Measurements from ENCODE around the gene EFHC1.

The EFHC1 gene

DNA sequence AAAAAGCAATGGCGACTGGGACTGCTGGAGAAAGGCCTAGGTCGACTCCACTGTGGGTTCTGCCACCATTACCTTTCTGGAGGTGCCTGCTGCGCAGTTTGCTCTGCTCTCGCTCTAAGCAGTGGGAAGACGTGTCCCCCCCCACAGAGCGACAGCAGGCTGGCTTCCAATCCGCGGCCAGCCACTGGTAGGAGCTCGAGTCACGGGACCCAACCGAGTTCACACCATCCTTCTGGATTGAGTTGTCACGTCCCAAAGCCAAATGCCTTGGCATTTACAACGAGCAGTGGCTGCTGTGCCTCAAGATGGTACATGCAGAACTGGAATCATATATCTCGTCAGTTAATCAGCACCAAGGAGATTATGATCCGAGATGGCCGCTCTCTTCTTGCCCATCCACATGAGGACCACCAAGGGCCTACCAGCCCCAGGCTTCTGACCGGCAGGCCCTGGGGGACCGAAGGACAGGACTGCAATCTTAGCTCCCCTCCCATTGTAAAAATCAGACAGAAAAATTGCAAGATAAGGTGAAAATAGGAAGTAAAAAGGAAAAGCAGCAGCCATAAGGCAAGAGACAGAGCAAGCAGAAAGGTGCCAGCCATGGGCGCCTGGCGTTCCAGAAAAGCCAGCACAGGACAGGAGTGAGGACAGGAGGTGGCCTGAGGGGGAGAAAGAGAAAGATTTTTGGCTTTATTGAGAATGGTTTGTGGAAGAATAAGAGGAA is 82.3 kb downstream of the EFHC1 start:
- Histone ChIP-seq H3K27ac (ENCODE audit: low read depth, low read length) (no peak overlapping the region), H3K79me2 (ENCODE audit: control insufficient read depth, insufficient read depth, low read length) (no peaks in the 10 kb centered on the region), H2BK120ac (ENCODE audit: low read depth, low read length) (no peak overlapping the region), H2BK15ac (replicated peaks; ENCODE audit: low read depth) (no peak overlapping the region), H2AK5ac (ENCODE audit: low read length) (no peak overlapping the region), H4K8ac (ENCODE audit: low read depth, low read length) (no peak overlapping the region), H3K56ac (ENCODE audit: low read length) (no peak overlapping the region), H4K5ac (ENCODE audit: low read length) (no peak overlapping the region), H3K27me3 (ENCODE audit: insufficient read depth, low read length, poor library complexity) (no peaks in the 10 kb centered on the region), H3K4me2 (ENCODE audit: low read length) (no peak overlapping the region), H2BK5ac (ENCODE audit: low read length) (no peak overlapping the region), H3K36me3 (ENCODE audit: control insufficient read depth, insufficient read depth, low read length) (no peaks in the 10 kb centered on the region), H3K9ac (ENCODE audit: low read length) (no peak overlapping the region), H3K18ac (ENCODE audit: low read length) (no peak overlapping the region), H3K4ac (ENCODE audit: low read depth, low read length) (no peak overlapping the region), H3K79me1 (ENCODE audit: low read length) (no peaks in the 10 kb centered on the region), H3K23ac (ENCODE audit: low read length) (no peak overlapping the region), H3K4me3 (ENCODE audit: low read length) (no peak overlapping the region), H3K4me1 (ENCODE audit: control insufficient read depth, low read depth, low read length) (peaks cover 2% of the 10 kb centered on the region)
- DNase-seq: no peak
- WGBS (ENCODE audit: extremely low coverage, insufficient coverage, low lambda C conversion rate): no CpG with 5 or more reads among the region's 20 CpGs

DNA sequence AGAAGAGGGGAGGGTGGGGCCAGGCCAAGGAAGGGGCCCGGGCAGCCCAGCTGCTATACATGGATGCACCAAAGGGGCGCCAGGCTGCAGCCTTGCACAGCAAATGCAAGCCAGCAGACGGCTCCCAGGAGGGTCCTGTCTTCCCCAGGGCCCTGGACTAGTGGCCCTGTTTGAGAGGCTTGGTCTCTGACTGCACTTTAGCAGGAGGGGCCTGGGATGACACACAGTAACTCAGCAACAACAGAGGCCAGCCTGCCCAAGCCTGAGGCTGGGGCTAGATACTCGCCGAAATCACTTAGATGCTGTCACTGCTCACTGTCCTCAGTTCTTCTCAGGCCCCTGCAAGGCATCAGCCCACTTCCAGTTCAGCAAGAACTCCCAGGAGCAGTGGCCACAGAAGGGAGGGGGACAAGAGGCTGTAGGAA is 83.2 kb downstream of the EFHC1 start:
- H3K79me2 ChIP-seq (ENCODE audit: control insufficient read depth, insufficient read depth, low read length): no peaks in the 10 kb centered on the region
- H3K4me1 ChIP-seq (ENCODE audit: control insufficient read depth, low read depth, low read length): peaks cover 2% of the 10 kb centered on the region
- no peak overlapping the region for H3K18ac ChIP-seq (ENCODE audit: low read length)
- H3K4me2 ChIP-seq (ENCODE audit: low read length): no peak overlapping the region
- DNase-seq: peak; percentile 74
- H3K23ac ChIP-seq (ENCODE audit: low read length): no peak overlapping the region
- no peak overlapping the region for H4K5ac ChIP-seq (ENCODE audit: low read length)
- H3K9ac ChIP-seq (ENCODE audit: low read length): no peak overlapping the region
- no peak overlapping the region for H3K4me3 ChIP-seq (ENCODE audit: low read length)
- H2BK5ac ChIP-seq (ENCODE audit: low read length): no peak overlapping the region
- peak overlapping the region; percentile 26 for H3K56ac ChIP-seq (ENCODE audit: low read length)
- no peak overlapping the region for H2AK5ac ChIP-seq (ENCODE audit: low read length)
- H2BK120ac ChIP-seq (ENCODE audit: low read depth, low read length): no peak overlapping the region
- no peaks in the 10 kb centered on the region for H3K79me1 ChIP-seq (ENCODE audit: low read length)
- no peak overlapping the region for H2BK15ac ChIP-seq (replicated peaks; ENCODE audit: low read depth)
- H3K27ac ChIP-seq (ENCODE audit: low read depth, low read length): no peak overlapping the region
- H3K4ac ChIP-seq (ENCODE audit: low read depth, low read length): no peak overlapping the region
- no peaks in the 10 kb centered on the region for H3K27me3 ChIP-seq (ENCODE audit: insufficient read depth, low read length, poor library complexity)
- H4K8ac ChIP-seq (ENCODE audit: low read depth, low read length): no peak overlapping the region
- no peaks in the 10 kb centered on the region for H3K36me3 ChIP-seq (ENCODE audit: control insufficient read depth, insufficient read depth, low read length)
- WGBS (ENCODE audit: extremely low coverage, insufficient coverage, low lambda C conversion rate): no CpG with 5 or more reads among the region's 5 CpGs

DNA sequence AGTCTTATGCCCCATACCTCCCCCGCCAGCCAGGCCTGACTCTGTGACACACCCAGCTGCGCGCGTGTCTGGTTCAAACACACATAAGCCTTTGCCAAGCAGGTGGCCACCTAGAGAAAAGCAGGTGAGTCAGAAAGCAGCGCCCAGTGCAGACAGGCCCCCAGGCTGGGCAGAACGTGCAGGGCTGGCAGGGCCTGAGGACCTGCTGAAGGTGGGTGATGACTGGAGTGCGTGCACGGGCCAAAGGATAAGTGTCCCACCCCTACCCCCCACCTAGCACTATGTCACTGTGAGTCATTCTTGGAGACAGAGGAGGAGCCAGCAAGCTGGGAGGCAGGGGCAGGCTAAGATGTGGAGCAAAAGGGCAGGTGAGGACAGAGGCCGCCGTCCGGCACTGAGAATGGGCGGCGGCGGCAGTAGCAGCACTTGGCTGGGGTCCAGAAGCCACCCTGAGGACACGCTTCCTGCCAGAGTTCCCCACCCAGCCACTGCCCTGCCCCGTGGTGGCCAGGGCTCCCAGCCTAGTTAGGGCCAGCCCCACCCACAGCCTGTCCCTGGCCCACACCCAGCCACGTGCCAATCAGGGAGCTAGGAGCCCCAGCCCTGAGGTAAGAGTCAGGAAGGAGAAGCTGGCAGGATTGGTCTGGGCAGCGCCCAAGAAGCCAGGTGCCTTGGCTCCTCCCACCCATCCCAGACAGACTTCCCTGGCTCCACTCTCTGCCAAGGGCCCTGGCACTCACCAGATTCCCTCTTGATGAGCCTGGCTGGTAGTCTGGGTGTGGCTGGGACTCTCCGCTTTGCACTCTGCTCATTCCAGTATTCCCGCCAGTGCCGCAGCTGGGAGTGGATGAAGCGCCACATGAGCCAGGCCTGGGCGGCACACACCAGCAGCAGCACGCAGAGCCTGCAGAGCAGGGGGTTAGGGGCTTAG is 84.0 kb downstream of the EFHC1 start:
- Histone ChIP-seq H3K27ac (ENCODE audit: low read depth, low read length) (no peak overlapping the region), H2AK5ac (ENCODE audit: low read length) (no peak overlapping the region), H3K79me2 (ENCODE audit: control insufficient read depth, insufficient read depth, low read length) (no peaks in the 10 kb centered on the region), H2BK15ac (replicated peaks; ENCODE audit: low read depth) (no peak overlapping the region), H2BK5ac (ENCODE audit: low read length) (no peak overlapping the region), H3K4me1 (ENCODE audit: control insufficient read depth, low read depth, low read length) (no peaks in the 10 kb centered on the region), H2BK120ac (ENCODE audit: low read depth, low read length) (no peak overlapping the region), H3K9ac (ENCODE audit: low read length) (no peak overlapping the region), H3K27me3 (ENCODE audit: insufficient read depth, low read length, poor library complexity) (no peaks in the 10 kb centered on the region), H3K4ac (ENCODE audit: low read depth, low read length) (no peak overlapping the region), H3K36me3 (ENCODE audit: control insufficient read depth, insufficient read depth, low read length) (peaks cover 2% of the 10 kb centered on the region), H4K8ac (ENCODE audit: low read depth, low read length) (no peak overlapping the region), H3K79me1 (ENCODE audit: low read length) (no peaks in the 10 kb centered on the region), H4K5ac (ENCODE audit: low read length) (no peak overlapping the region), H3K56ac (ENCODE audit: low read length) (no peak overlapping the region), H3K4me2 (ENCODE audit: low read length) (no peak overlapping the region), H3K4me3 (ENCODE audit: low read length) (no peak overlapping the region), H3K18ac (ENCODE audit: low read length) (no peak overlapping the region), H3K23ac (ENCODE audit: low read length) (no peak overlapping the region)
- peak; percentile 57 for DNase-seq
- no CpG with 5 or more reads among the region's 24 CpGs for WGBS (ENCODE audit: extremely low coverage, insufficient coverage, low lambda C conversion rate)

DNA sequence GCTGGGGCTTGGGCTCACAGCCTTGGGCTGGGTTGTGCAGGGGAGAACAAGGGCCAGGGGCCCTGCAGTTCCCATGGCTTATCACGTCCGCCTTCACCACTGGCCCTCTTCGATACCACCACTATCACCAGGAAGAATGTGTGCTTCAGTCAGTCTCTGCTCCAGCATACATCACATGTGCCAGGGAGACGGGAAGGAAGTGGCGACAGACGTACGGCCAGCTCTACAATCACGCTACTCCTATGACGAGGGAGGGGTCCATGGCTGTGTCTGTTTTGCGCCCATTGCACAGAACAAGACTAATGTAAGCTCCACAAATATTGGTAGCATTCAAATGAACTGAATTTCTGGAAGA is 84.6 kb downstream of the EFHC1 start:
- H2BK15ac ChIP-seq (replicated peaks; ENCODE audit: low read depth): no peak overlapping the region
- no peaks in the 10 kb centered on the region for H3K79me1 ChIP-seq (ENCODE audit: low read length)
- no peak overlapping the region for H3K4me3 ChIP-seq (ENCODE audit: low read length)
- H3K79me2 ChIP-seq (ENCODE audit: control insufficient read depth, insufficient read depth, low read length): no peaks in the 10 kb centered on the region
- H2BK5ac ChIP-seq (ENCODE audit: low read length): no peak overlapping the region
- no peak for DNase-seq
- no peaks in the 10 kb centered on the region for H3K4me1 ChIP-seq (ENCODE audit: control insufficient read depth, low read depth, low read length)
- H3K9ac ChIP-seq (ENCODE audit: low read length): no peak overlapping the region
- no peak overlapping the region for H3K27ac ChIP-seq (ENCODE audit: low read depth, low read length)
- H3K4ac ChIP-seq (ENCODE audit: low read depth, low read length): no peak overlapping the region
- no peak overlapping the region for H3K4me2 ChIP-seq (ENCODE audit: low read length)
- no peak overlapping the region for H2AK5ac ChIP-seq (ENCODE audit: low read length)
- no CpG with 5 or more reads among the region's 10 CpGs for WGBS (ENCODE audit: extremely low coverage, insufficient coverage, low lambda C conversion rate)
- H4K8ac ChIP-seq (ENCODE audit: low read depth, low read length): no peak overlapping the region
- no peak overlapping the region for H2BK120ac ChIP-seq (ENCODE audit: low read depth, low read length)
- no peak overlapping the region for H3K23ac ChIP-seq (ENCODE audit: low read length)
- peaks cover 4% of the 10 kb centered on the region for H3K36me3 ChIP-seq (ENCODE audit: control insufficient read depth, insufficient read depth, low read length)
- H3K18ac ChIP-seq (ENCODE audit: low read length): no peak overlapping the region
- H3K56ac ChIP-seq (ENCODE audit: low read length): no peak overlapping the region
- H4K5ac ChIP-seq (ENCODE audit: low read length): no peak overlapping the region
- H3K27me3 ChIP-seq (ENCODE audit: insufficient read depth, low read length, poor library complexity): no peaks in the 10 kb centered on the region

DNA sequence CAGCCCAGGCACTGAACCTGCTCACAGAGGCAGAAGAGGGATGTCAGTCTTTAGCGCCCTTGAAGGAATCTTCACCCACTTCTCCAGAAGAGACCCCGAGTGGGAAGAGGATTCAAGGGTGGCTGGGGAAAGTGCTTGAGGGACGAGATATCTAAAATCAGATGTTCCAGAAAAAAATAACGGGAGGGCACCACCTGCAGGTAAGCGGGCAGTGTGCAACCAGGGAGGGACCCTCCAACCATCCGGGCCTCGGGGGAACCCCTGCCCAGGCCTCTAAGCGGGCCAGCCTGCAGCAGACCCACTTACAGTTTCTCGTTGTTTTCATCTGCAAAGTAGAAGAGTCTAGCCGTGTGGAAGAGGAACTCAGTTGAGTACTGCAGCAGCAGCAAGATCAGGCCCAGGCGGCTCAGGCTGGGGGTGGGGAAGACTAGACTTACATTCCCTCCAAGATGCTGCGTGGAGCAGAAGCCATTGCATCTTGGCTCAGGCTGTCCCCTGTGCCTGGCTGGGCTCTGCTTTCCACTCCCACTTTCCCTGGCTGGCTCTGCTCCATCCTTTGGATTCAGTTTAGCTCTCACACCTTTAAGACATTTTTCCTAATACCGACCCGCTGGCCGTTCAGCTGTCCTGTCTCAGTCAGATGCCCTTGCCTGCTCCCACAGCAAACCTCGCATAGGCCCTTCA is 85.7 kb downstream of the EFHC1 start:
- Histone ChIP-seq H3K36me3 (ENCODE audit: control insufficient read depth, insufficient read depth, low read length) (peaks cover 4% of the 10 kb centered on the region), H3K4ac (ENCODE audit: low read depth, low read length) (no peak overlapping the region), H3K18ac (ENCODE audit: low read length) (no peak overlapping the region), H2BK120ac (ENCODE audit: low read depth, low read length) (no peak overlapping the region), H3K23ac (ENCODE audit: low read length) (no peak overlapping the region), H3K4me2 (ENCODE audit: low read length) (no peak overlapping the region), H2AK5ac (ENCODE audit: low read length) (no peak overlapping the region), H3K79me2 (ENCODE audit: control insufficient read depth, insufficient read depth, low read length) (no peaks in the 10 kb centered on the region), H4K8ac (ENCODE audit: low read depth, low read length) (no peak overlapping the region), H3K56ac (ENCODE audit: low read length) (no peak overlapping the region), H3K4me3 (ENCODE audit: low read length) (no peak overlapping the region), H3K27me3 (ENCODE audit: insufficient read depth, low read length, poor library complexity) (no peaks in the 10 kb centered on the region), H3K9ac (ENCODE audit: low read length) (no peak overlapping the region), H3K79me1 (ENCODE audit: low read length) (no peaks in the 10 kb centered on the region), H2BK5ac (ENCODE audit: low read length) (no peak overlapping the region), H3K4me1 (ENCODE audit: control insufficient read depth, low read depth, low read length) (no peaks in the 10 kb centered on the region), H2BK15ac (replicated peaks; ENCODE audit: low read depth) (no peak overlapping the region), H3K27ac (ENCODE audit: low read depth, low read length) (no peak overlapping the region), H4K5ac (ENCODE audit: low read length) (no peak overlapping the region)
- DNase-seq: no peak
- no CpG with 5 or more reads among the region's 16 CpGs for WGBS (ENCODE audit: extremely low coverage, insufficient coverage, low lambda C conversion rate)

All from mesendoderm (in vitro differentiated cells).